Renal cortex interstitium (tissue), 15 donors: Measurements from ENCODE around the gene MGRN1. TPM values are rescaled to one million over a fixed set of nuclear protein-coding genes. Genes with fewer than 3 reads are reported as not detected.

ENCODE experiments used
- DNase-seq, 11 donors: peaks; one replicate each; pipeline ENCODE4 v3.0.0-alpha.2; 2013; ENCODE audit warnings: low read depth in 9 of 11, low spot score in 4 of 11; ENCODE audit errors: extremely low read depth in 1 of 11
- long read RNA-seq, 16 experiments: transcript quantifications; one replicate each; lab custom pipeline, GENCODE V29; 2026
- polyA plus RNA-seq, 3 donors: library from polyadenylated mRNA; unstranded; fragments of 120-200 nt; gene quantifications; one replicate each; pipeline ENCODE4 v1.2.1, GENCODE V29; 2013; ENCODE audit not compliant: insufficient read length in 3 of 3

Gene MGRN1
- 10 to 100 TPM; 42.5 to 68.9 (median 51.9) TPM for polyA plus RNA-seq
- long read RNA-seq, donor 1, partial matches to known transcripts: 0 of 4 reads
- long read RNA-seq, donor 1, other reads (novel, unspliced or antisense): 0 of 4 reads
- long read RNA-seq, donor 2, partial matches to known transcripts: 5 of 8 reads
- long read RNA-seq, donor 2, other reads (novel, unspliced or antisense): 0 of 8 reads
- long read RNA-seq, donor 3, partial matches to known transcripts: 0 of 6 reads
- long read RNA-seq, donor 3, other reads (novel, unspliced or antisense): 0 of 6 reads
- long read RNA-seq, donor 4, full-length matches to known transcripts: 2 of 59 reads
- long read RNA-seq, donor 4, partial matches to known transcripts: 57 of 59 reads
- long read RNA-seq, donor 4, other reads (novel, unspliced or antisense): 0 of 59 reads
- long read RNA-seq, donor 5: 0 reads
- long read RNA-seq, donor 6, full-length matches to known transcripts: 10 of 10 reads
- long read RNA-seq, donor 6, partial matches to known transcripts: 0 of 10 reads
- long read RNA-seq, donor 6, other reads (novel, unspliced or antisense): 0 of 10 reads
- long read RNA-seq, donor 7, partial matches to known transcripts: 0 of 6 reads
- long read RNA-seq, donor 7, other reads (novel, unspliced or antisense): 0 of 6 reads
- long read RNA-seq, donor 8: 0 reads
- long read RNA-seq, donor 9, full-length matches to known transcripts: 8 of 8 reads
- long read RNA-seq, donor 9, partial matches to known transcripts: 0 of 8 reads
- long read RNA-seq, donor 9, other reads (novel, unspliced or antisense): 0 of 8 reads
- long read RNA-seq, donor 10, partial matches to known transcripts: 0 of 3 reads
- long read RNA-seq, donor 10, other reads (novel, unspliced or antisense): 0 of 3 reads
- long read RNA-seq, donor 11, partial matches to known transcripts: 0 of 8 reads
- long read RNA-seq, donor 11, other reads (novel, unspliced or antisense): 5 of 8 reads
- long read RNA-seq, donor 12, full-length matches to known transcripts: 5 of 5 reads
- long read RNA-seq, donor 12, partial matches to known transcripts: 0 of 5 reads
- long read RNA-seq, donor 12, other reads (novel, unspliced or antisense): 0 of 5 reads
- long read RNA-seq, donor 13: 0 reads
- long read RNA-seq, donor 14, partial matches to known transcripts: 0 of 4 reads
- long read RNA-seq, donor 14, other reads (novel, unspliced or antisense): 0 of 4 reads
- long read RNA-seq, donor 15, partial matches to known transcripts: 0 of 3 reads
- long read RNA-seq, donor 15, other reads (novel, unspliced or antisense): 0 of 3 reads
- long read RNA-seq, donor 16, full-length matches to known transcripts: 15 of 15 reads
- long read RNA-seq, donor 16, partial matches to known transcripts: 0 of 15 reads
- long read RNA-seq, donor 16, other reads (novel, unspliced or antisense): 0 of 15 reads

GRCh38 chr16:4624015-4624826 lies at the start of gene MGRN1:
Gene MGRN1, plus strand, starts transcription at chr16:4624826. Its CDS starts 135 bp downstream, at chr16:4624961.
- DNase-seq: peak; percentile 96 to 97 (median 97)

GRCh38 chr16:4574919-4575705 lies 49.5 kb upstream of the MGRN1 start:
- DNase-seq: no peak

DNA sequence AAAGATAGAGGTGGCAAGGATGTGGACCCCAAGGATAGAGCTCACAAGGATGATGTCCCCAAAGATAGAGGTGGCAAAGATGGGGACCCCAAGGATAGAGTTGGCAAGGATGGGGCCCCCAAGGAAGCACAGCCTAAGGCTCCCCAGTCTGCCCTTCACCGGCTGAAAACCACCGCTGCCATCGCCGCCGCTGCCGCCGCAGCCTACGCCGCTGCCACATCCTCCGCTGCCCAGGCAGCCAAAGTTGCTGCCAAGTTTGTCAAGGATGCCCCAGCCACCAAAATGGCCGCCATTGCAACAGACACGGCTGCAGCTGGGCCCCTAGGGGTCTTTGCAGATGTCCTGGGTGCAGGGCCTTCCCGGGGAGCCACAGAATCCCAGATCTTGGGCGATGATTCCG lies 48.6 kb upstream of the MGRN1 start:
- DNase-seq: no peak

DNA sequence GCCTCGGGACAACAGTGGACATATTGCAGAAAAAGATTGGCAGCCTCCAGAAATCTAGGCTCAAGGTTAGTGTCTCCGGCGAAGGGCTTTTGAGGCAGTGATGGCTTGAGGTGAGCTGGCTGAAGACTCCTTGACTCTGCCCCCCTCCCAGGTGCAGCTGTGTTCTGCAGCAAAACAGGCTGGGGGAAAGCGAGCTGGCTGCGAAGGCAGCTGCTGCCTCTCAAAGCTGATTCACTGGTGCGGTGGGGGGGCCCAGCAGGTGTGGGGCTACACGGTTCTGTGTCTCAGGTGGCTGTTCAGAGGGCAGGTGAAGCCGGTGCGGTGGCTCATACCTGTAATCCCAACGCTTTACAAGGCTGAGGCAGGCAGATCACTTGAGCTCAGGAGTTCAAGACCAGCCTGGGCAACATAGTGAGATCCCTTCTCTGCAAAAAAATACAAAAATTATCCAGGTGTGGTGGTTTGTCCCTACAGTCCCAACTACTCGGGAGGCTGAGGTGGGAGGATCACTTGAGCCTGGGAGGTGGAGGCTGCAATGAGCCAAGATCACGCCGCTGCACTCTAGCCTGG lies 45.6 kb upstream of the MGRN1 start:
- DNase-seq: no peak

DNA sequence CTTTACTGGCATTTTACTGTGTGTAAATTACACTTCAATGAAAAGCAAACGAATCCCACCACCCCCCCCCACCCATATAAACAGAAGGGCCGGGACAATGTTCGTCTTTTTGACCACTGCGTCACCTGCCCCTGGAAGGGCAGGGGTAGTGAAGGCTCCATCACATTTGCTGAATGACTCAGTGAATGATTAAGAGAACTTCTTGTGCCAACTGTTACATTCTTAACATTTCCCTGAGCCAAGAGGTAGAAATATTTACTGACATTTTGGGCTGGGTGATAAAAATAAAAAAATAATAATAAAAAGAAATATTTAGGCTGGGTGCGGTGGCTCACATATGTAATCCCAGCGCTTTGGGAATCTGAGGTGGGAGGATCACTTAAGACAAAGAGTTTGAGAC lies 44.4 kb upstream of the MGRN1 start:
- no peak for DNase-seq

DNA sequence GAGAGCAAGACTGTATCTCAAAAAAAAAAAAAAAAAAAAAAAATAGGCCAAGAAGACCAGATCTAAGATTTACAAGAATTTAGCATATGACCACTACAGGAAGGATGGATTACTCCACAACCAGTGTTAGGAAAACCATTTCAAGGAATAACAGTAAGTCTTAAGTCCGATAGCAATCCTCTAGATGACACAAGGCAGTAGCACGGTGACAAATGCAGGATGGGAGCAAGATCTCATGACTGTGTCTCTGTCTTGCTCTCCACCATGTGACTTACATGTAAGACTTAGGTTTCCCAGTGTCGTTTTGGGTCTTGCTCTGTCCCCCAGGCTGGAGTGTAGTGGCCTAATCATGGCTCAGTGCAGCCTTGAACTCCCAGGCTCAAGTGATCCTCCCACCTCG lies 40.7 kb upstream of the MGRN1 start:
- DNase-seq: no peak

DNA sequence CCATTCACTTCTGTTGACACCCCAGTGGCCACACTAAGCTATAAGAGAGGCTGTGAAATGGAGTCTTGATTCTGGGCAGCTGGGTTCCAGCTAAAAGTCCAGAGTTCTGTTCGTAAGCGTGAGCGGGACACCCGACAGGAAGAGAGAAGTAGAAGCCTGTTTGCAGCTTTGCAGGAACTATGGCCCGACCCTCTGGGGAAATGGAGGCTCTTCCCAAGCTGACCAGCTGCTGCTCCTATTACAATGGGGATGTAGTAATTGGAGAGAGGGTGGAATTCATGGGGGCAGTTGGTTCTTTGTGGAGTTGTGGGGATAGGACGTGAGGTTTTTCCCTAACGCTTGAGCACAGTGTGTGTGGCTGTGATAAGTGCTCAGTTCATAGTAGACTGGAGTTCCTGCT lies 38.3 kb upstream of the MGRN1 start:
- DNase-seq: no peak

GRCh38 chr16:4588386-4588785 lies 36.2 kb upstream of the MGRN1 start:
- no peak for DNase-seq

DNA sequence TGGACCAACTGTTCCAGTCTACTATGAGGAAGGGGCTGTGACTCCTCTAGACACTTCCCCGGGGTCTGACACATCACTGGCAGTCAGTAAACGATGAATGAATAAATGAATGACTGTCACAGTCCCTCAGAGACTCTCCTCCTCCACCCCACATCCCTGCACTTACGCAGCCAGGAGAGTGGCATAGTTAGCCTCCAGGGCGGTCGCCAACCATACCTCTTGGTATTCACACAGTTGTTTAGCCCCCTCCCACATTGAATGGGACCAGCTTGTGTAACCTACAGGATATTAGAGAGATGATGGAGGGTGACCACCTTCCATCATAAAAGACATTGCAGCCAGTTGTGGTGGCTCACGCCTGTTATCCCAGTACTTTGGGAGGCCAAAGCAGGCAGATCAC lies 35.7 kb upstream of the MGRN1 start:
- DNase-seq: no peak

- no peak for DNase-seq
Observed at GRCh38 chr16:4591191-4591590, 33.4 kb upstream of the MGRN1 start.

GRCh38 chr16:4591706-4592470 lies 32.7 kb upstream of the MGRN1 start:
- DNase-seq: no peak

GRCh38 chr16:4593086-4593485 lies 31.5 kb upstream of the MGRN1 start:
- no peak for DNase-seq

DNA sequence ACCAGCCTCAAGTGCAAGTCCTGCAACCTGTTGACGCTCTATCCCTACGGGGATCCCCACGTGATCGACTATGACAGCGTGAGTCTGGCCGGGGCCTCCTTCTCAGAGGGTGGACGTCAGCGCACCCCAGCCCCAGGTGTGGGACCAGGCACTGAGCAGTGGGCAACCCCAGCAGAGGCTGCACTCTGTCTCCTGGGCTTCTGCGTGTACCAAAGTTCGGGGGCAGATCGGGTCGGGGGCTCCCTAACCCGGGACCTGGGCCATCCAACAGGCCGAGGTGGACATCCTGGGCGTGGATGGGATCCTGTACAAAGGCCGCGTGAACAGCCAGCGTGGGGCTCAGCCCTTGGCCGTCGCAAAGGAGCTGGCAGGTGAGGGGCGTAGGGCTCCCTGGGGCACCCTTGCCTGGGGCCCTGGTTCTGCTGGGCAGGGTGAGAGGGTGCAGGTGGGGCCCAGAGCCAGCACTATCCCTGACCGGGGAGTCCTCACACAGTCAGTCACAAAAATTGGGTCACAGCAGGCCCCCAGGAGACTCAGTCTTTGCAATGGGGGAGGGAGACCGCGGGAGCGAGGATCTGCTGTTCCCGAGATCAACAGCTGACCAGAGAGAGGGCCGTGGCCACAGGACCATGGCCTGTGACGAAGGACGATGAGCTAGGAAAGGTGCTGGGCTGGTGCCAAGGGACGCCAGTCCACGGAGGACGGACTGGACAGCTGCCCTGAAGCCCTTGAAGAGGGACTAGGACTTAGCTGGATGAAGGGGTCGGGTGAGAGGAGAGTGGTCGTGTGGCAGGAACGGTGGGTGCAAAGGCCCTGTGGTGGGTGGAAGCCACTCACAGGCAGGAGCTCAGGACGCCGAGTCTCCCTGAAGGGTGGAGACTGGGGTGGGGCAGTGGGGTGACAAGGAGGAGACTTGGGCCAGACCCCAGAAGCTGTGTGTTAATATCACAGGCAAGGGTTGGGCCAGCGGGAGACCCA lies 29.9 kb upstream of the MGRN1 start:
- DNase-seq: no peak

- DNase-seq: no peak
Observed at GRCh38 chr16:4597174-4597573, 27.5 kb upstream of the MGRN1 start.

- no peak for DNase-seq
Observed at GRCh38 chr16:4599037-4599436, 25.6 kb upstream of the MGRN1 start.
